GM23248 (cell line): ENCODE measurements around the gene RND2. TPM values are rescaled to one million over a fixed set of nuclear protein-coding genes. Genes with fewer than 3 reads are reported as not detected.

Experiments
- DNase-seq: peaks from one replicate; pipeline ENCODE4 v3.0.0-alpha.2; 2015
- H2AFZ ChIP-seq: fragments of 200-600 bp; sonication (generic); 2 replicates; pipeline ENCODE4 v1.6.1; 2016; ENCODE audit warnings: antibody characterized with exemption
- H3F3A ChIP-seq: fragments of 200-600 bp; sonication (generic); 2 replicates; pipeline ENCODE4 v1.6.1; 2016; ENCODE audit warnings: mild to moderate bottlenecking, antibody characterized with exemption, mixed run types; ENCODE audit not compliant: insufficient read depth
- H3K27ac ChIP-seq: fragments of 200-600 bp; sonication (generic); 2 replicates; pipeline ENCODE4 v1.5.1; 2016; ENCODE audit warnings: mild to moderate bottlenecking
- H3K27me3 ChIP-seq: fragments of 200-600 bp; sonication (generic); replicated peaks from 2 replicates; pipeline ENCODE4 v1.6.1; 2016; ENCODE audit warnings: mild to moderate bottlenecking; ENCODE audit not compliant: insufficient read depth
- H3K36me3 ChIP-seq: fragments of 200-600 bp; sonication (generic); 2 replicates; pipeline ENCODE4 v1.6.1; 2016; ENCODE audit warnings: low read depth, mild to moderate bottlenecking
- H3K4me1 ChIP-seq: fragments of 200-600 bp; sonication (generic); 2 replicates; pipeline ENCODE4 v1.6.1; 2016; ENCODE audit warnings: mild to moderate bottlenecking; ENCODE audit not compliant: insufficient read depth
- H3K4me2 ChIP-seq: fragments of 200-600 bp; sonication (generic); one replicate; pipeline ENCODE4 v1.6.1; 2016; ENCODE audit warnings: mild to moderate bottlenecking; ENCODE audit not compliant: unreplicated experiment
- H3K4me3 ChIP-seq: fragments of 200-600 bp; sonication (generic); 2 replicates; pipeline ENCODE4 v1.5.1; 2016; ENCODE audit warnings: mild to moderate bottlenecking
- H3K79me2 ChIP-seq: fragments of 200-600 bp; sonication (generic); 2 replicates; pipeline ENCODE4 v1.6.1; 2016; ENCODE audit warnings: mild to moderate bottlenecking; ENCODE audit not compliant: insufficient read depth
- H3K9ac ChIP-seq: fragments of 200-600 bp; sonication (generic); 2 replicates; pipeline ENCODE4 v1.6.1; 2016; ENCODE audit warnings: mild to moderate bottlenecking
- H3K9me2 ChIP-seq: fragments of 200-600 bp; sonication (generic); 2 replicates; pipeline ENCODE4 v1.6.1; 2016; ENCODE audit warnings: mixed run types, mild to moderate bottlenecking, moderate library complexity; ENCODE audit not compliant: insufficient read depth
- H3K9me3 ChIP-seq: fragments of 200-600 bp; sonication (generic); one replicate; pipeline ENCODE4 v1.6.1; 2017; ENCODE audit warnings: low read depth
- H4K20me1 ChIP-seq: fragments of 200-600 bp; sonication (generic); 2 replicates; pipeline ENCODE4 v1.6.0; 2016; ENCODE audit not compliant: insufficient read depth
- EZH2 ChIP-seq: fragments of 200-600 bp; sonication (generic); IDR thresholded peaks from 2 replicates; pipeline ENCODE4 v1.6.1; 2018; ENCODE audit warnings: antibody characterized with exemption, mild to moderate bottlenecking; ENCODE audit not compliant: insufficient read depth, poor library complexity, severe bottlenecking
- EZH2phosphoT487 ChIP-seq: fragments of 200-600 bp; sonication (generic); IDR thresholded peaks from 2 replicates; pipeline ENCODE4 v1.6.1; 2018; ENCODE audit warnings: antibody characterized with exemption, moderate library complexity, mild to moderate bottlenecking, low read depth; ENCODE audit not compliant: insufficient read depth
- WGBS, 2 experiments: methylation state at CpG; one replicate each; pipeline ENCODE4 v1.1.6; 2015 to 2017; ENCODE audit warnings: low lambda C conversion rate in 2 of 2, low coverage in 1 of 2; ENCODE audit errors: missing lambda C conversion rate in 2 of 2; 5-methylcytosine and 5-hydroxymethylcytosine counted together
- in situ Hi-C: fragments of 300-500 bp; cut with MboI; formaldehyde crosslinking; loops from 2 replicates; pipeline ENCODE4 v1.15.0; 2020
- polyA plus RNA-seq: library from polyadenylated mRNA; unstranded; fragments of >200 nt; fragmentation: Nextera tagmentation; extraction: Ambion mirVana; gene quantifications from 2 replicates; pipeline ENCODE4 v1.2.1, GENCODE V29; 2016
- total RNA-seq: library from RNA; depleted of rRNA; stranded (reverse); fragments of >200 nt; shearing (Covaris generic); gene quantifications from 2 replicates; pipeline ENCODE4 v1.2.3, GENCODE V29; 2014

Gene RND2
- total and polyA plus RNA-seq, 2 experiments from 2014 or later, result 0.11 to 0.30 TPM

DNA sequence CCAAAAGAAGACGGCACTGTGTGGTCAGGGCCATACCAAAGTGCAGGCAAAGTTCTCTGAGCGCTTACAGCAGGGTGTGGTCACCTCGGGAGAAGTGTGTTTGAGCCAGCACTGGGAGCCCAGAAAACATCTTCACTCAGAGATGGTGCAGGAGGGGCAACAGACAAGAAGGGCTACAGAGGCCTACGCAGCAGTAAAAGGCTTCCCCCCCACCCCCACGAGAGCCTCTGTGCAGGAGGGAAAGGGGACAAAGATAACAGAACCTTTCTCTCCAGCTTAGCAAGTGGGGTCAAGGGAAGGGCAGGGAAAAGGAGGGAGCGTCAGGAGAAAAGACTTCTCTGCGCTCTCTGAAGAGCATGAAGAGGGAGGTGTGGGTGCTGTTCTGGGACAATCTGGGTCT lies 5.6 kb upstream of the RND2 start:
- Histone ChIP-seq H3K4me1 (peaks cover 25% of the 10 kb centered on the region), H2AFZ (no peak overlapping the region), H3F3A (no peaks in the 10 kb centered on the region), H4K20me1 (no peaks in the 10 kb centered on the region), H3K9ac (peak overlapping the region; percentile 80), H3K4me2 (peak overlapping the region; percentile 67), H3K36me3 (peaks cover 7% of the 10 kb centered on the region; the same call in 1 of the 2 replicates), H3K27ac (peak overlapping the region; percentile 65), H3K4me3 (peak overlapping the region; percentile 99; the same call in 1 of the 2 replicates), H3K9me2 (no peaks in the 10 kb centered on the region), H3K79me2 (peaks cover 40% of the 10 kb centered on the region), H3K27me3 (no peaks in the 10 kb centered on the region), H3K9me3 (no peaks in the 10 kb centered on the region)
- in situ Hi-C loops, result no loop called here
- WGBS, 2 experiments, result 27 to 28% methylated on average over 7 of the region's 7 CpGs
- DNase-seq, result peak; percentile 65
- TF ChIP-seq EZH2phosphoT487, result no peak
- no peak for TF ChIP-seq EZH2

GRCh38 chr17:43020030-43020621 lies 4.9 kb upstream of the RND2 start:
- TF ChIP-seq EZH2phosphoT487 (no peak), EZH2 (no peak)
- no peak for DNase-seq
- no peaks in the 10 kb centered on the region for H3K27me3 ChIP-seq
- peaks cover 40% of the 10 kb centered on the region for H3K79me2 ChIP-seq
- peaks cover 25% of the 10 kb centered on the region for H3K4me1 ChIP-seq
- H3K9me2 ChIP-seq, result no peaks in the 10 kb centered on the region
- H3K27ac ChIP-seq, result peak overlapping the region; percentile 65
- in situ Hi-C loops, result no loop called here
- H3K4me3 ChIP-seq, result peak overlapping the region; percentile 99
- peaks cover 7% of the 10 kb centered on the region; the same call in 1 of the 2 replicates for H3K36me3 ChIP-seq
- H2AFZ ChIP-seq, result peak overlapping the region; percentile 28; the same call in 1 of the 2 replicates
- H3F3A ChIP-seq, result no peaks in the 10 kb centered on the region
- H3K4me2 ChIP-seq, result peak overlapping the region; percentile 67
- H3K9me3 ChIP-seq, result no peaks in the 10 kb centered on the region
- H3K9ac ChIP-seq, result peak overlapping the region; percentile 80
- 39 to 46% methylated on average over 6 of the region's 6 CpGs for WGBS, 2 experiments
- no peaks in the 10 kb centered on the region for H4K20me1 ChIP-seq

GRCh38 chr17:43020789-43021740 lies 4.0 kb upstream of the RND2 start:
- TF ChIP-seq EZH2 (no peak), EZH2phosphoT487 (no peak)
- Histone ChIP-seq H3K27me3 (no peaks in the 10 kb centered on the region), H3K4me2 (peak overlapping the region; percentile 80), H3K27ac (peak overlapping the region; percentile 65), H3K9me2 (no peaks in the 10 kb centered on the region), H3F3A (no peaks in the 10 kb centered on the region), H3K4me3 (peak overlapping the region; percentile 99), H3K9ac (peak overlapping the region; percentile 80), H3K4me1 (peaks cover 25% of the 10 kb centered on the region), H3K9me3 (no peaks in the 10 kb centered on the region), H3K79me2 (peaks cover 40% of the 10 kb centered on the region), H3K36me3 (peaks cover 7% of the 10 kb centered on the region; the same call in 1 of the 2 replicates), H2AFZ (peak overlapping the region; percentile 84), H4K20me1 (no peaks in the 10 kb centered on the region)
- in situ Hi-C loops, result no loop called here
- WGBS, 2 experiments, result 6 to 18% methylated on average over 21 to 40 of the region's 40 CpGs
- peak; percentile 89 for DNase-seq

GRCh38 chr17:43021741-43022512 lies 3.1 kb upstream of the RND2 start, which contains the start of gene VAT1:
VAT1 (minus strand) TSS chr17:43022385; CDS start chr17:43022322, 63 bp downstream.
- Histone ChIP-seq H3K4me2 (peak within 1 kb of the TSS; percentile 80), H2AFZ (peak within 1 kb of the TSS; percentile 84), H3K36me3 (peaks cover 7% of the 10 kb centered on the region; the same call in 1 of the 2 replicates), H4K20me1 (no peaks in the 10 kb centered on the region), H3K9me3 (no peaks in the 10 kb centered on the region), H3K4me1 (peaks cover 25% of the 10 kb centered on the region), H3K27me3 (no peaks in the 10 kb centered on the region), H3F3A (no peaks in the 10 kb centered on the region), H3K79me2 (peaks cover 40% of the 10 kb centered on the region), H3K4me3 (peak within 1 kb of the TSS; percentile 99), H3K9me2 (no peaks in the 10 kb centered on the region), H3K27ac (peak within 1 kb of the TSS; percentile 65), H3K9ac (peak within 1 kb of the TSS; percentile 80)
- 1% methylated on average over 65 to 75 of the region's 80 CpGs for WGBS, 2 experiments
- in situ Hi-C loops, result no loop called here
- TF ChIP-seq EZH2phosphoT487 (no peak), EZH2 (no peak)
- DNase-seq, result peak; percentile 90
